ENCODE results near the gene AK2.
"Not testable (repeated sequence)": the region's sequence is repeated elsewhere in the genome, so short reads cannot be mapped to it uniquely, and the experiment has no call there.

AK2 gene

GRCh38 chr1:33036526-33037503, at the start of gene AK2:
Gene AK2, minus strand, starts transcription at chr1:33036883. Its CDS starts 55 bp downstream, at chr1:33036828.
- in situ Hi-C loops (cut with MboI; ENCODE audit: low sequenced_read_pairs): no loop called here

- in situ Hi-C loops (cut with MboI; ENCODE audit: low sequenced_read_pairs): loop anchor here (10.0 to 25.0 kb wide), 2 partner anchors 152 to 526 kb away; no protein-coding TSS in a partner anchor
Measured at GRCh38 chr1:33086384-33086850, 49.7 kb upstream of the AK2 start.

- in situ Hi-C loops (cut with MboI; ENCODE audit: low sequenced_read_pairs): loop anchor here (10.0 to 25.0 kb wide), 2 partner anchors 151 to 527 kb away; no protein-coding TSS in a partner anchor
Measured at GRCh38 chr1:33085332-33085731, 48.6 kb upstream of the AK2 start.

GRCh38 chr1:33082575-33083108, 46.0 kb upstream of the AK2 start:
- in situ Hi-C loops (cut with MboI; ENCODE audit: low sequenced_read_pairs): loop anchor here (10.0 to 25.0 kb wide), 2 partner anchors 148 to 530 kb away; no protein-coding TSS in a partner anchor

- in situ Hi-C loops (cut with MboI; ENCODE audit: low sequenced_read_pairs): loop anchor here (10.0 to 25.0 kb wide), 2 partner anchors 147 to 531 kb away; no protein-coding TSS in a partner anchor
Measured at GRCh38 chr1:33081554-33082305, 45.0 kb upstream of the AK2 start.

GRCh38 chr1:33080885-33081553, 44.3 kb upstream of the AK2 start, which contains the start of gene AZIN2:
Gene AZIN2, plus strand, starts transcription at chr1:33081153. Its CDS starts 1,097 bp downstream, at chr1:33082250.
- in situ Hi-C loops (cut with MboI; ENCODE audit: low sequenced_read_pairs): loop anchor here (10.0 to 25.0 kb wide), 2 partner anchors 146 to 531 kb away; no protein-coding TSS in a partner anchor

GRCh38 chr1:33080373-33080772, 43.7 kb upstream of the AK2 start:
- in situ Hi-C loops (cut with MboI; ENCODE audit: low sequenced_read_pairs): loop anchor here (10.0 to 25.0 kb wide), 2 partner anchors 146 to 532 kb away; no protein-coding TSS in a partner anchor

GRCh38 chr1:33078030-33078591, 41.4 kb upstream of the AK2 start:
- in situ Hi-C loops (cut with MboI; ENCODE audit: low sequenced_read_pairs): loop anchor here (25.0 kb wide), 1 partner anchor 534 kb away; no protein-coding TSS in a partner anchor

GRCh38 chr1:33074193-33074945, 37.7 kb upstream of the AK2 start:
- in situ Hi-C loops (cut with MboI; ENCODE audit: low sequenced_read_pairs): no loop called here

- in situ Hi-C loops (cut with MboI; ENCODE audit: low sequenced_read_pairs): no loop called here
Measured at GRCh38 chr1:33072707-33073106, 36.0 kb upstream of the AK2 start.

GRCh38 chr1:33070628-33071027, 33.9 kb upstream of the AK2 start:
- in situ Hi-C loops (cut with MboI; ENCODE audit: low sequenced_read_pairs): no loop called here

GRCh38 chr1:33068108-33068507, 31.4 kb upstream of the AK2 start:
- in situ Hi-C loops (cut with MboI; ENCODE audit: low sequenced_read_pairs): not testable (repeated sequence)

GRCh38 chr1:33066477-33066876, 29.8 kb upstream of the AK2 start:
- in situ Hi-C loops (cut with MboI; ENCODE audit: low sequenced_read_pairs): not testable (repeated sequence)

- in situ Hi-C loops (cut with MboI; ENCODE audit: low sequenced_read_pairs): no loop called here
Measured at GRCh38 chr1:33065301-33065700, 28.6 kb upstream of the AK2 start.

- in situ Hi-C loops (cut with MboI; ENCODE audit: low sequenced_read_pairs): not testable (repeated sequence)
Measured at GRCh38 chr1:33064284-33064683, 27.6 kb upstream of the AK2 start.

GRCh38 chr1:33061834-33062233, 25.2 kb upstream of the AK2 start:
- in situ Hi-C loops (cut with MboI; ENCODE audit: low sequenced_read_pairs): no loop called here

GRCh38 chr1:33060579-33061083, 23.9 kb upstream of the AK2 start:
- in situ Hi-C loops (cut with MboI; ENCODE audit: low sequenced_read_pairs): no loop called here

- in situ Hi-C loops (cut with MboI; ENCODE audit: low sequenced_read_pairs): no loop called here
Measured at GRCh38 chr1:33057095-33057494, 20.4 kb upstream of the AK2 start.

GRCh38 chr1:33056426-33056825, 19.7 kb upstream of the AK2 start:
- in situ Hi-C loops (cut with MboI; ENCODE audit: low sequenced_read_pairs): no loop called here

Measured in HL-60/S4 treated with retinoic acid at 250 ng/mL for 4 days and 3 days (cell line).